ENCODE results near the gene TEX35.

TEX35 gene

GRCh38 chr1:178520803-178521202 lies 7.9 kb downstream of the TEX35 start:
- no peak for DNase-seq (ENCODE audit: low spot score)

GRCh38 chr1:178521241-178521640 lies 8.3 kb downstream of the TEX35 start:
- DNase-seq (ENCODE audit: low spot score), result no peak

- DNase-seq (ENCODE audit: low spot score), result no peak
Observed at GRCh38 chr1:178527117-178527516, 14.2 kb downstream of the TEX35 start.

- DNase-seq (ENCODE audit: low spot score), result no peak
Observed at GRCh38 chr1:178528228-178528952, 15.5 kb downstream of the TEX35 start.

GRCh38 chr1:178528953-178529335 lies 16.0 kb downstream of the TEX35 start:
- no peak for DNase-seq (ENCODE audit: low spot score)

- no peak for DNase-seq (ENCODE audit: low spot score)
Observed at GRCh38 chr1:178529364-178530036, 16.6 kb downstream of the TEX35 start.

GRCh38 chr1:178530037-178530402 lies 17.1 kb downstream of the TEX35 start:
- no peak for DNase-seq (ENCODE audit: low spot score)

- DNase-seq (ENCODE audit: low spot score), result no peak
Observed at GRCh38 chr1:178530502-178530901, 17.6 kb downstream of the TEX35 start.

- no peak for DNase-seq (ENCODE audit: low spot score)
Observed at GRCh38 chr1:178531887-178532286, 19.0 kb downstream of the TEX35 start.

- DNase-seq (ENCODE audit: low spot score), result peak; percentile 67
Observed at GRCh38 chr1:178532392-178532791, 19.5 kb downstream of the TEX35 start.

- DNase-seq (ENCODE audit: low spot score), result no peak
Observed at GRCh38 chr1:178533121-178533946, 20.4 kb downstream of the TEX35 start.

- DNase-seq (ENCODE audit: low spot score), result no peak
Observed at GRCh38 chr1:178534137-178534868, 21.4 kb downstream of the TEX35 start.

GRCh38 chr1:178536329-178536728 lies 23.4 kb downstream of the TEX35 start:
- DNase-seq (ENCODE audit: low spot score), result no peak

GRCh38 chr1:178536844-178537371 lies 24.0 kb downstream of the TEX35 start:
- DNase-seq (ENCODE audit: low spot score), result no peak

- DNase-seq (ENCODE audit: low spot score), result no peak
Observed at GRCh38 chr1:178537382-178538090, 24.6 kb downstream of the TEX35 start.

GRCh38 chr1:178538192-178538916 lies 25.4 kb downstream of the TEX35 start:
- DNase-seq (ENCODE audit: low spot score), result no peak

- DNase-seq (ENCODE audit: low spot score), result no peak
Observed at GRCh38 chr1:178539291-178539690, 26.4 kb downstream of the TEX35 start.

- DNase-seq (ENCODE audit: low spot score), result no peak
Observed at GRCh38 chr1:178540204-178540603, 27.3 kb downstream of the TEX35 start.

- no peak for DNase-seq (ENCODE audit: low spot score)
Observed at GRCh38 chr1:178540646-178541045, 27.7 kb downstream of the TEX35 start.

- DNase-seq (ENCODE audit: low spot score), result no peak
Observed at GRCh38 chr1:178541379-178541778, 28.5 kb downstream of the TEX35 start.
